OCI-M2 (cell line): ENCODE data around the gene MTFP1.
"Not testable (repeated sequence)": the region's sequence is repeated elsewhere in the genome, so short reads cannot be mapped to it uniquely, and the experiment has no call there.

Source experiments
- DNase-seq: peaks from one replicate; lab custom pipeline; 2025; ENCODE audit not compliant: unreplicated experiment; lab: John Stamatoyannopoulos, UW

Gene MTFP1

GRCh38 chr22:30453731-30454510 is 28.4 kb downstream of the MTFP1 start:
- DNase-seq: no peak

- no peak for DNase-seq
Observed at GRCh38 chr22:30455075-30455840, 29.7 kb downstream of the MTFP1 start.

- no peak for DNase-seq
Observed at GRCh38 chr22:30457981-30458380, 32.4 kb downstream of the MTFP1 start.

GRCh38 chr22:30459181-30460052 is 33.8 kb downstream of the MTFP1 start:
- DNase-seq: no peak

GRCh38 chr22:30460147-30460546 is 34.6 kb downstream of the MTFP1 start:
- no peak for DNase-seq

- DNase-seq: not testable (repeated sequence)
Observed at GRCh38 chr22:30460555-30460954, 35.0 kb downstream of the MTFP1 start.

- no peak for DNase-seq
Observed at GRCh38 chr22:30469165-30469564, 43.6 kb downstream of the MTFP1 start.

- no peak for DNase-seq
Observed at GRCh38 chr22:30470655-30471054, 45.1 kb downstream of the MTFP1 start.

- no peak for DNase-seq
Observed at GRCh38 chr22:30471616-30472318, 46.2 kb downstream of the MTFP1 start, which contains the start of gene SEC14L3. TSS of gene SEC14L3 (minus strand) at chr22:30472017. CDS start at chr22:30471958, 59 bp downstream.

GRCh38 chr22:30472994-30473720 is 47.6 kb downstream of the MTFP1 start:
- no peak for DNase-seq

- DNase-seq: no peak
Observed at GRCh38 chr22:30474121-30474520, 48.6 kb downstream of the MTFP1 start.

GRCh38 chr22:30474683-30475424 is 49.3 kb downstream of the MTFP1 start:
- no peak for DNase-seq
